ENCODE measurements around the gene TXN2.
"Not testable (repeated sequence)": the region's sequence is repeated elsewhere in the genome, so short reads cannot be mapped to it uniquely, and the experiment has no call there.

Gene TXN2

DNA sequence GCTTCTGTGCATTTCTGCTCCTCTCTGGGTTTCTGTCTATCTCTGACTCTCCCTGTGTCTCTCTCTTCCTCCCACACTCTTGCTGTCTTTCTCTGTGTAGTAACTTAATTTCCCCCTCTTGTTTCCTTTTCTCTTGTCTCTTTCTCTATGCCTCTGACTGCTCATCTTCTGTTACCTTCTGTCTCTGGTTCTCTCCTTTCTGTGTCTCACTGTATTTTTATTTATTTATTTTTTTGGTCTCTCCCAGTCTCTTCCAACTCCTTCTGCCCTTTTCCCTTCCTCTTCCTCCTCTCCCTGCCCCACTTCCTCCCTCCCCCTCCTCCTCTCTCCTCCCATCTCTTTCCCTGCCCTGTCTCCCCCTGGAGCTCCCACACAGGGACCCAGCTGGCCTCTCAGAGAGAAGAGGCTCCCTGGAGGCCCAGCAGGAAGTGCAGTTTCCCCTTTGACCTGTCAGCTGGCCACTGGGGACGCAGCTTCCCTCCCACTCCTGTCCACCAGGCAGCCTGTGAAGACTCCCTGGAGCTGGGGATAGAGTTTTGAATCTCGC, 55.4 kb downstream of the TXN2 start:
- no peak for FAIRE-seq

GRCh38 chr22:36424901-36425579, 56.4 kb downstream of the TXN2 start:
- FAIRE-seq = no peak

GRCh38 chr22:36424466-36424865, 57.0 kb downstream of the TXN2 start:
- not testable (repeated sequence) for FAIRE-seq

- no peak for FAIRE-seq
Observed at GRCh38 chr22:36423461-36424404, 57.7 kb downstream of the TXN2 start.

DNA sequence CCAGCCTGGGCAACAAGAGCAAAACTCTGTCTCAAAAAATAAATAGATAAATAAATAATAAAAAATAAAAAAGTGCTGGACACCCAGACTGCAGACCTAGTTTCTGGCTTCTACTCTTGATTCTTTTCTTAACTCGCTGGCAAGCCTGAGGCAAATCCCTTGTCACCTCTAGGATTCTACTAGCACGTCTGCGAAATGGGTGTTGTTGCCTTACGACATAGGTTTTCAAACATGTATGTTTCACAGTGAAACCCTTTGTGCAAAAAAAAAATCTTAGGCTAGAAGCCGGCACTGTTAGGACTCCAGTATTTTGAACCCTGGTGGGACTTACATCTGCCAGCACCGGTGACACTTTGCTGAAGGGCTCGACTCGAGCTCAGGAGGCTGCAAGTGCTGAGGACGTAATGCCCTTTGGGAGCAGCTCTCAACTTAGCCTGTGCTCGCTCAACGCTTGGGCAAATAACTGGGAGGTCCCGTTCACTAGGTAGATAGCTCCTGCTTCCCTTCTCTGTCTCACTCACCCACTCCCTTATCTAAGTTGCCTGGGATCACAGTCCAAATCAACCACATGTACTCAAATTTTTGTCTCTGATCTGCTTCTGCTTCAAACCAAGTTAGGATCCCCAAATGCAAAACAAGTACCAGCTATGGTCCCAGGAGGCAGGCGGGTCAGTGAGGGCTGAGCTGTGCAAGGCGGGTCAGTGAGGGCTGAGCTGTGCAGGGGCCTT, 59.0 kb downstream of the TXN2 start:
- no peak for FAIRE-seq

DNA sequence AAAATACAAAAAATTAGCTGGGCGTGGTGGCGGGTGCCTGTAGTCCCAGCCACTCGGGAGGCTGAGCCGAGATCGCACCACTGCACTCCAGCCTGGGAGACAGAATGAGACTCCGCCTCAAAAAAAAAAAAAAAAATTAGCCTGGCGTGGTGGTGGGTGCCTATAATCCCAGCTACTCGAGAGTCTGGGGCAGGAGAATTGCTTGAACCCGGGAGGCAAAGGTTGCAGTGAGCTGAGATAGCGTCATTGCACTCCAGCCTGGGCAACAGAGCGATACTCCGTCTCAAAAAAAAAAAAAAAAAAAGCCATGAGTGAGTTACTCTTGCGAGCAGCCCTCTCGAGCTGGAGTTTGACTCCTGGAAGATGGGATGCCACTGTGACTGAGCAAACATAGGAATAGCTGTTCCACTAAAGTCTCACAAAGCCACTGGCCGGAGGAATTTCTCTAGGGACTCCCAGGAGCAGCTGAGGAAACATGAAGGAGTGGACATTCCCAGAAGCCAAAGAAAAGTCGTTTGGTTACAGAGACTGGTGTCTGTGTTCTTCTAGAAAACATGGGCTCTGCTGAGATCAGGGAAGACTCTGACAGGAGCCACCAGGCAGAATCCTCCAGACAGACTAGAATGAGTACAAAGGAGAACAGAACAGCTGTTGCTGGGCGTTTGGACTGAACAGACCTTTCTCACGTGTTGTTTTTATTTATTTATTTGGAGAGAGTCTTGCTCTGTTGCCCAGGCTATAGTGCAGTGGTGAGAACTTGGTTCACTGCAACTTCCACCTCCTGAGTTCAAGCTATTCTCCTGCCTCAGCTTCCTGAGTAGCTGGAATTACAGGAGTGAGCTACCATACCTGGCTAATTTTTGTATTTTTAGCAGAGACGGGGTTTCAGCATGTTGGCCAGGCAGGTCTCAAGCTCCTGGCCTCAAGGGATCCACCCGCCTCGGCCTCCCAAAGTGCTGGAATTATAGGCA, 61.2 kb downstream of the TXN2 start:
- no peak for FAIRE-seq

GRCh38 chr22:36419177-36419911, 62.1 kb downstream of the TXN2 start:
- FAIRE-seq = no peak

GRCh38 chr22:36417281-36417686, 64.2 kb downstream of the TXN2 start:
- FAIRE-seq = no peak

Measured in islet of Langerhans (tissue), 1 donor.